Keratinocyte (primary cell): ENCODE measurements around the gene PLAGL1.

Experiments used
- EZH2 ChIP-seq: IDR thresholded peaks from one replicate; pipeline ENCODE4 v1.6.1; 2012; ENCODE audit warnings: inconsistent platforms, mild to moderate bottlenecking, low read length, moderate library complexity
- TF ChIP-seq, protein P1 (sequence below), 3 experiments: IDR thresholded peaks in 1 of 3; conservative IDR thresholded peaks in 1 of 3; optimal IDR thresholded peaks in 1 of 3; 2 replicates in 2 of 3; 3 replicates in 1 of 3; pipeline versions ENCODE3 to v1.5.1; 2011; ENCODE audit warnings: low read length in 3 of 3, mild to moderate bottlenecking in 3 of 3, moderate library complexity in 2 of 3, control low read depth in 1 of 3, inconsistent platforms in 1 of 3; ENCODE audit not compliant: insufficient read depth in 2 of 3; ENCODE audit errors: extremely low read depth in 1 of 3

DNA sequence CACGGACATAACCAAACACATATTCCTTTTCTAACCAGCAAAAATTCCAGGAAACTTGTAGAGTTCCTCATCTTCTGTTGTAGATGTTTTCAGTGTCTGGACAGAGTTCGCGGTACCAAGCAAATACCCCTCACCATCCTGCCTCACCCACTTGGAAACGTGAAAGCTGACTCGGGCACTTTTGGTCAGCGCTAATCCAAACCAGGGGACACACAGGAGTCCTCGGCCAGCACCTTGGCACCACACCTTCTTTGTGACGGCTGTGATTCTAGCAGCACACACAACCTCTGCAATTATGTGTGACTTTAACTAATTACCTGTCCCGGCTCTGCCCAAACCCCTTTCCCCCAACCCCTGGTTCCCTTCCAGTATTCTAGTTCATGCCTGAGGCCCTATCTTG lies 58.1 kb downstream of the PLAGL1 start:
- TF ChIP-seq, protein P1, sequence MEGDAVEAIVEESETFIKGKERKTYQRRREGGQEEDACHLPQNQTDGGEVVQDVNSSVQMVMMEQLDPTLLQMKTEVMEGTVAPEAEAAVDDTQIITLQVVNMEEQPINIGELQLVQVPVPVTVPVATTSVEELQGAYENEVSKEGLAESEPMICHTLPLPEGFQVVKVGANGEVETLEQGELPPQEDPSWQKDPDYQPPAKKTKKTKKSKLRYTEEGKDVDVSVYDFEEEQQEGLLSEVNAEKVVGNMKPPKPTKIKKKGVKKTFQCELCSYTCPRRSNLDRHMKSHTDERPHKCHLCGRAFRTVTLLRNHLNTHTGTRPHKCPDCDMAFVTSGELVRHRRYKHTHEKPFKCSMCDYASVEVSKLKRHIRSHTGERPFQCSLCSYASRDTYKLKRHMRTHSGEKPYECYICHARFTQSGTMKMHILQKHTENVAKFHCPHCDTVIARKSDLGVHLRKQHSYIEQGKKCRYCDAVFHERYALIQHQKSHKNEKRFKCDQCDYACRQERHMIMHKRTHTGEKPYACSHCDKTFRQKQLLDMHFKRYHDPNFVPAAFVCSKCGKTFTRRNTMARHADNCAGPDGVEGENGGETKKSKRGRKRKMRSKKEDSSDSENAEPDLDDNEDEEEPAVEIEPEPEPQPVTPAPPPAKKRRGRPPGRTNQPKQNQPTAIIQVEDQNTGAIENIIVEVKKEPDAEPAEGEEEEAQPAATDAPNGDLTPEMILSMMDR (optimal IDR thresholded peaks at IDR 0.05 in 1 of 3, IDR thresholded peaks at IDR 0.05 in 1 of 3, conservative IDR thresholded peaks at IDR 0.05 in 1 of 3; ENCODE audit: extremely low read depth in 1 of 3, insufficient read depth in 2 of 3, low read length in 3 of 3): no peak
- no peak for TF ChIP-seq EZH2
